Neural cell (in vitro differentiated cells): ENCODE measurements around the gene MYLK. TPM values are rescaled to one million over a fixed set of nuclear protein-coding genes. Genes with fewer than 3 reads are reported as not detected.

Experiments
- H2AFZ ChIP-seq: fragments of 200-600, 300-800 bp; sonication (generic), shearing (Covaris generic); 2 replicates; pipeline ENCODE4 v1.6.0; 2014; ENCODE audit warnings: low read depth, mild to moderate bottlenecking, antibody characterized with exemption, low read length, moderate library complexity
- H3F3A ChIP-seq: fragments of 200-600 bp; shearing (Covaris generic); 2 replicates; pipeline ENCODE4 v1.6.1; 2016; ENCODE audit warnings: mild to moderate bottlenecking, moderate library complexity, mixed read lengths, antibody characterized with exemption, low read length; ENCODE audit not compliant: insufficient read depth, poor library complexity, severe bottlenecking
- H3K27ac ChIP-seq: fragments of 200-600, 300-800 bp; sonication (generic), shearing (Covaris generic); 2 replicates; pipeline ENCODE4 v1.5.1; 2014; ENCODE audit warnings: mild to moderate bottlenecking, low read length, moderate library complexity
- H3K27me3 ChIP-seq: fragments of 300-800, 200-600 bp; sonication (generic), shearing (Covaris generic); 2 replicates; pipeline ENCODE4 v1.6.0; 2014; ENCODE audit warnings: mild to moderate bottlenecking, low read depth, low read length, moderate library complexity; ENCODE audit not compliant: insufficient read depth
- H3K36me3 ChIP-seq: fragments of 300-800, 200-600 bp; sonication (generic), shearing (Covaris generic); 2 replicates; pipeline ENCODE4 v1.5.1; 2014; ENCODE audit warnings: mild to moderate bottlenecking, antibody characterized with exemption, low read length, moderate library complexity; ENCODE audit not compliant: insufficient read depth
- H3K4me2 ChIP-seq: fragments of 300-800, 200-600 bp; sonication (generic), shearing (Covaris generic); 2 replicates; pipeline ENCODE4 v1.6.0; 2014; ENCODE audit warnings: mild to moderate bottlenecking, low read length
- H3K4me3 ChIP-seq: fragments of 300-800, 200-600 bp; sonication (generic), shearing (Covaris generic); 2 replicates; pipeline ENCODE4 v1.5.1; 2014; ENCODE audit warnings: mild to moderate bottlenecking, low read length, moderate library complexity
- H3K79me2 ChIP-seq: fragments of 200-600 bp; shearing (Covaris generic); replicated peaks from 2 replicates; pipeline ENCODE4 v1.6.0; 2014; ENCODE audit warnings: mild to moderate bottlenecking, low read length, moderate library complexity; ENCODE audit not compliant: insufficient read depth
- H3K9ac ChIP-seq: fragments of 300-800, 200-600 bp; sonication (generic), shearing (Covaris generic); 2 replicates; pipeline ENCODE4 v1.6.1; 2016; ENCODE audit warnings: mild to moderate bottlenecking, low read length, mixed read lengths
- H3K9me2 ChIP-seq: fragments of 200-600 bp; shearing (Covaris generic); 2 replicates; pipeline ENCODE4 v1.6.1; 2016; ENCODE audit warnings: mild to moderate bottlenecking, low read length, mixed read lengths; ENCODE audit not compliant: insufficient read depth
- H3K9me3 ChIP-seq: fragments of 200-600, 300-800 bp; sonication (generic), shearing (Covaris generic); 2 replicates; pipeline ENCODE4 v1.6.1; 2016; ENCODE audit warnings: mild to moderate bottlenecking, mixed run types, low read length, moderate library complexity, mixed read lengths
- H4K20me1 ChIP-seq: fragments of 200-600 bp; shearing (Covaris generic); 2 replicates; pipeline ENCODE4 v1.6.1; 2016; ENCODE audit warnings: mild to moderate bottlenecking, mixed run types; ENCODE audit not compliant: insufficient read depth
- CTCF ChIP-seq: fragments of 450-650 bp; IDR thresholded peaks from 2 replicates; pipeline ENCODE4 v1.5.1; 2014; ENCODE audit warnings: antibody characterized with exemption, mild to moderate bottlenecking, moderate library complexity; ENCODE audit not compliant: poor library complexity, severe bottlenecking
- EP300 ChIP-seq: fragments of 450-650 bp; conservative IDR thresholded peaks from 2 replicates; pipeline ENCODE4 v1.6.1; 2014; ENCODE audit warnings: antibody characterized with exemption, mild to moderate bottlenecking, moderate library complexity; ENCODE audit not compliant: poor library complexity, severe bottlenecking
- EZH2 ChIP-seq: fragments of 200-600, 300-800 bp; shearing (Covaris generic), sonication (generic); IDR thresholded peaks from 2 replicates; pipeline ENCODE4 v1.6.1; 2014; ENCODE audit warnings: antibody characterized with exemption, low read length, borderline replicate concordance, mild to moderate bottlenecking; ENCODE audit not compliant: insufficient read depth, poor library complexity, severe bottlenecking
- MXI1 ChIP-seq: fragments of 450-650 bp; conservative IDR thresholded peaks from 2 replicates; pipeline ENCODE4 v1.6.1; 2014; ENCODE audit warnings: antibody characterized with exemption, mild to moderate bottlenecking; ENCODE audit not compliant: poor library complexity, severe bottlenecking
- POLR2AphosphoS5 ChIP-seq: IDR thresholded peaks from 2 replicates; pipeline ENCODE4 v1.6.1; 2012
- RAD21 ChIP-seq: fragments of 450-650 bp; conservative IDR thresholded peaks from 2 replicates; pipeline ENCODE4 v1.6.1; 2014; ENCODE audit warnings: antibody characterized with exemption, mild to moderate bottlenecking, moderate library complexity
- SMC3 ChIP-seq: fragments of 450-650 bp; conservative IDR thresholded peaks from 2 replicates; pipeline ENCODE4 v1.6.1; 2014; ENCODE audit warnings: antibody characterized with exemption, mild to moderate bottlenecking, moderate library complexity; ENCODE audit not compliant: poor library complexity
- TAF1 ChIP-seq: IDR thresholded peaks from 2 replicates; pipeline ENCODE4 v1.6.1; 2012; ENCODE audit warnings: low read depth
- polyA plus RNA-seq: library from polyadenylated mRNA; depleted of rRNA; stranded (reverse); fragments of >200 nt; gene quantifications from 2 replicates; pipeline ENCODE4 v1.2.3, GENCODE V29; 2014
- TF ChIP-seq, protein P1 (sequence below): IDR thresholded peaks from 2 replicates; pipeline ENCODE4 v1.6.1; 2012; ENCODE audit warnings: borderline replicate concordance

The MYLK gene
- polyA plus RNA-seq, 1 donor from 2014 or later, result 0.43 TPM

DNA sequence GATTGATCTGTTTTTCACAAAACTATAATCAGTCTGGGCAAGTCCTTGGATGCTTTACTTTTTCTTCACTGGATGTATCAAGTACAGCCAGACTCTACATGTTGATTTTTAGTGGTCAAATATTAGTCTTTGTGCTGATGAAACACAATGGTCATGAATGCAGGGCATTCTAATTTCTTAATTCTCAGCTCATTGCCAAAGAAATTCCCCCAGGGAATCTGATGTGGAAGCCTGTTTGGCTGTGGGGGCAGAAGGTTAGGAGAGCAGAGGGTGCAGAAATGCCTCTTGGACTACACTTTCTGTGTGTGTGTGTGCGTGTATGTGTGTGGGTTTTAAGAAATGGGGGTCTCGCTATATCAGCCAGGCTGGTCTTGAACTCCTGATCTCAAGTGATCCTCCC lies 250.6 kb downstream of the MYLK start:
- Histone ChIP-seq H3K9me2 (no peaks in the 10 kb centered on the region), H4K20me1 (no peaks in the 10 kb centered on the region), H2AFZ (no peak overlapping the region), H3K9me3 (no peaks in the 10 kb centered on the region), H3K27ac (no peak overlapping the region), H3K79me2 (no peaks in the 10 kb centered on the region), H3K27me3 (no peaks in the 10 kb centered on the region), H3K4me2 (no peak overlapping the region), H3K9ac (no peak overlapping the region), H3K36me3 (no peaks in the 10 kb centered on the region), H3F3A (no peaks in the 10 kb centered on the region), H3K4me3 (no peak overlapping the region)
- TF ChIP-seq CTCF (no peak), MXI1 (no peak)

GRCh38 chr3:123632161-123632655 lies 251.9 kb downstream of the MYLK start:
- Histone ChIP-seq H4K20me1 (no peaks in the 10 kb centered on the region), H3K27ac (no peak overlapping the region), H3K4me2 (no peak overlapping the region), H3K9ac (no peak overlapping the region), H3K27me3 (no peaks in the 10 kb centered on the region), H2AFZ (no peak overlapping the region), H3K9me2 (no peaks in the 10 kb centered on the region), H3K79me2 (no peaks in the 10 kb centered on the region), H3K4me3 (no peak overlapping the region), H3F3A (no peaks in the 10 kb centered on the region), H3K36me3 (no peaks in the 10 kb centered on the region), H3K9me3 (no peaks in the 10 kb centered on the region)
- no peak for TF ChIP-seq RAD21
- no peak for TF ChIP-seq MXI1
- no peak for TF ChIP-seq SMC3
- TF ChIP-seq, protein P1, sequence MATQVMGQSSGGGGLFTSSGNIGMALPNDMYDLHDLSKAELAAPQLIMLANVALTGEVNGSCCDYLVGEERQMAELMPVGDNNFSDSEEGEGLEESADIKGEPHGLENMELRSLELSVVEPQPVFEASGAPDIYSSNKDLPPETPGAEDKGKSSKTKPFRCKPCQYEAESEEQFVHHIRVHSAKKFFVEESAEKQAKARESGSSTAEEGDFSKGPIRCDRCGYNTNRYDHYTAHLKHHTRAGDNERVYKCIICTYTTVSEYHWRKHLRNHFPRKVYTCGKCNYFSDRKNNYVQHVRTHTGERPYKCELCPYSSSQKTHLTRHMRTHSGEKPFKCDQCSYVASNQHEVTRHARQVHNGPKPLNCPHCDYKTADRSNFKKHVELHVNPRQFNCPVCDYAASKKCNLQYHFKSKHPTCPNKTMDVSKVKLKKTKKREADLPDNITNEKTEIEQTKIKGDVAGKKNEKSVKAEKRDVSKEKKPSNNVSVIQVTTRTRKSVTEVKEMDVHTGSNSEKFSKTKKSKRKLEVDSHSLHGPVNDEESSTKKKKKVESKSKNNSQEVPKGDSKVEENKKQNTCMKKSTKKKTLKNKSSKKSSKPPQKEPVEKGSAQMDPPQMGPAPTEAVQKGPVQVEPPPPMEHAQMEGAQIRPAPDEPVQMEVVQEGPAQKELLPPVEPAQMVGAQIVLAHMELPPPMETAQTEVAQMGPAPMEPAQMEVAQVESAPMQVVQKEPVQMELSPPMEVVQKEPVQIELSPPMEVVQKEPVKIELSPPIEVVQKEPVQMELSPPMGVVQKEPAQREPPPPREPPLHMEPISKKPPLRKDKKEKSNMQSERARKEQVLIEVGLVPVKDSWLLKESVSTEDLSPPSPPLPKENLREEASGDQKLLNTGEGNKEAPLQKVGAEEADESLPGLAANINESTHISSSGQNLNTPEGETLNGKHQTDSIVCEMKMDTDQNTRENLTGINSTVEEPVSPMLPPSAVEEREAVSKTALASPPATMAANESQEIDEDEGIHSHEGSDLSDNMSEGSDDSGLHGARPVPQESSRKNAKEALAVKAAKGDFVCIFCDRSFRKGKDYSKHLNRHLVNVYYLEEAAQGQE, result no peak
- no peak for TF ChIP-seq TAF1
- no peak for TF ChIP-seq EP300
- TF ChIP-seq CTCF, result no peak
- no peak for TF ChIP-seq POLR2AphosphoS5
- no peak for TF ChIP-seq EZH2
